KMS-11 (cell line): ENCODE results near the gene TRAK2.

Experiments used
- H2AFZ ChIP-seq: fragments of 200-600 bp; sonication (generic); 2 replicates; pipeline ENCODE4 v1.6.1; 2016; ENCODE audit warnings: antibody characterized with exemption, mixed run types, low read depth
- H3K27ac ChIP-seq: fragments of 200-600 bp; sonication (generic); 2 replicates; pipeline ENCODE4 v1.6.1; 2016; ENCODE audit warnings: mild to moderate bottlenecking, mixed run types
- H3K27me3 ChIP-seq: fragments of 200-600 bp; sonication (generic); 2 replicates; pipeline ENCODE4 v1.6.1; 2017; ENCODE audit warnings: mild to moderate bottlenecking, low read depth, mixed run types, moderate library complexity; ENCODE audit not compliant: insufficient read depth
- H3K36me3 ChIP-seq: fragments of 200-600 bp; sonication (generic); 2 replicates; pipeline ENCODE4 v1.6.1; 2017; ENCODE audit warnings: mild to moderate bottlenecking, mixed run types; ENCODE audit not compliant: insufficient read depth
- H3K4me1 ChIP-seq: fragments of 200-600 bp; sonication (generic); 2 replicates; pipeline ENCODE4 v1.6.1; 2016; ENCODE audit warnings: mild to moderate bottlenecking, low read depth, mixed run types; ENCODE audit not compliant: poor library complexity, severe bottlenecking
- H3K4me2 ChIP-seq: fragments of 200-600 bp; sonication (generic); 2 replicates; pipeline ENCODE4 v1.7.0; 2016; ENCODE audit warnings: mild to moderate bottlenecking, mixed run types
- H3K4me3 ChIP-seq: fragments of 200-600 bp; sonication (generic); IDR thresholded peaks from 2 replicates; pipeline ENCODE4 v1.6.1; 2017; ENCODE audit warnings: low read depth, low read length, mixed read lengths; ENCODE audit not compliant: insufficient read depth
- H3K79me2 ChIP-seq: fragments of 200-600 bp; sonication (generic); 2 replicates; pipeline ENCODE4 v1.6.1; 2016; ENCODE audit warnings: low read depth, mixed run types; ENCODE audit not compliant: insufficient read depth
- H3K9ac ChIP-seq: fragments of 200-600 bp; sonication (generic); 2 replicates; pipeline ENCODE4 v1.6.1; 2016; ENCODE audit warnings: mild to moderate bottlenecking, mixed run types
- H4K20me1 ChIP-seq: fragments of 200-600 bp; sonication (generic); 2 replicates; pipeline ENCODE4 v1.6.1; 2016; ENCODE audit warnings: mild to moderate bottlenecking, mixed run types; ENCODE audit not compliant: insufficient read depth
- TF ChIP-seq, protein P1 (sequence below): fragments of 200-600 bp; sonication (generic); conservative IDR thresholded peaks from 2 replicates; pipeline ENCODE4 v1.6.1; 2017; ENCODE audit warnings: low read depth, mild to moderate bottlenecking, antibody characterized with exemption, low read length, moderate library complexity, mixed read lengths

TRAK2 gene

DNA sequence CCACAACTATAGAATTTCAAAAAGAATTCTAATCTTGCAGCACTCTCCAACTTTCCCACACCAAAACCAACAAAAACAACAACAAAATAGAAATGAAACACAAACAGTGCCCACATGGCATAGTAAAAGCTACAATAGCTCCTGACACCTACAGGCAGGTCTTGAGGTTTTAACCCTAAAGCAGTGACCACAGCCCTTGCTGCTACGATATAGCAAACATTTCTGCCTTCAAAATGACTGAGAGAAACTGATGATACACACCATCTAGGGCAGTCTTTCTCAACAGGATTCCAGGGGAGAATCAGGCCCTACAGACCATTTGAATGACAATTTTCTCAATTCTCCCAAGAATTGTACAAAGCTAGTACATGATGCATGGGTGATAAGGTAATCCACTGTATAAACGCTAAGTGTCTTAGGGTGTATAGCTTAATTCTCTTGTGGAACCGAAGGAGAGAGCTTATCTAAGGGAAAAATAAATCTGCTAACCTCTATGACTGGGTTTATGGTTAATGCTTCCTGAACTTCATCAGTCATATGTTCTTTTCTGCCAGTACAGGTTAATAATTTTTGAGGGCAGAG is 46.5 kb downstream of the TRAK2 start:
- Histone ChIP-seq H3K4me1 (peaks cover 10% of the 10 kb centered on the region), H4K20me1 (no peaks in the 10 kb centered on the region), H3K4me2 (no peak overlapping the region), H3K27ac (no peak overlapping the region), H3K9ac (no peak overlapping the region), H3K4me3 (no peak overlapping the region), H2AFZ (no peak overlapping the region), H3K27me3 (no peaks in the 10 kb centered on the region), H3K36me3 (no peaks in the 10 kb centered on the region), H3K79me2 (no peaks in the 10 kb centered on the region)
- TF ChIP-seq, protein P1, sequence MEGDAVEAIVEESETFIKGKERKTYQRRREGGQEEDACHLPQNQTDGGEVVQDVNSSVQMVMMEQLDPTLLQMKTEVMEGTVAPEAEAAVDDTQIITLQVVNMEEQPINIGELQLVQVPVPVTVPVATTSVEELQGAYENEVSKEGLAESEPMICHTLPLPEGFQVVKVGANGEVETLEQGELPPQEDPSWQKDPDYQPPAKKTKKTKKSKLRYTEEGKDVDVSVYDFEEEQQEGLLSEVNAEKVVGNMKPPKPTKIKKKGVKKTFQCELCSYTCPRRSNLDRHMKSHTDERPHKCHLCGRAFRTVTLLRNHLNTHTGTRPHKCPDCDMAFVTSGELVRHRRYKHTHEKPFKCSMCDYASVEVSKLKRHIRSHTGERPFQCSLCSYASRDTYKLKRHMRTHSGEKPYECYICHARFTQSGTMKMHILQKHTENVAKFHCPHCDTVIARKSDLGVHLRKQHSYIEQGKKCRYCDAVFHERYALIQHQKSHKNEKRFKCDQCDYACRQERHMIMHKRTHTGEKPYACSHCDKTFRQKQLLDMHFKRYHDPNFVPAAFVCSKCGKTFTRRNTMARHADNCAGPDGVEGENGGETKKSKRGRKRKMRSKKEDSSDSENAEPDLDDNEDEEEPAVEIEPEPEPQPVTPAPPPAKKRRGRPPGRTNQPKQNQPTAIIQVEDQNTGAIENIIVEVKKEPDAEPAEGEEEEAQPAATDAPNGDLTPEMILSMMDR = no peak

DNA sequence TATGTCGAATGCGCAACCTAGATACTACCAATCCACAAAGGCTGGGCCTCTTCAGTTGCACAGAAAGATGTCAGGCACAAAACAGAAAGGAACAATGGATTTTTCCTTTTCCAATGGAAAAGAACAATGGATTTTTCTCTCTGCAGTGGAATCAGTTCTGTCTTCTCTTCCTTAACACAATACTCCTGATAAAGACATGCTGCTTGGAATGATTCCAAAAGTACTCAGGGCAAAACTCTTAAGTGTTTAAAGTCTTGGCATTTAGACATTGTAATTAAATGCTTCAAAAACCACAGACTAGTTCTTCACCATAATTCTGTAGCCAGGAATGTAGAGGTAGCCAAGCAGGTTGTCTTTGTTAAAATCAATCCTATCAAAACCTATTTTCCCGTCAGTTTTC is 47.4 kb downstream of the TRAK2 start:
- Histone ChIP-seq H2AFZ (no peak overlapping the region), H3K36me3 (no peaks in the 10 kb centered on the region), H3K4me1 (peaks cover 10% of the 10 kb centered on the region), H3K9ac (no peak overlapping the region), H3K79me2 (no peaks in the 10 kb centered on the region), H4K20me1 (no peaks in the 10 kb centered on the region), H3K27ac (no peak overlapping the region), H3K4me2 (no peak overlapping the region), H3K27me3 (no peaks in the 10 kb centered on the region), H3K4me3 (no peak overlapping the region)
- TF ChIP-seq, protein P1 = no peak

DNA sequence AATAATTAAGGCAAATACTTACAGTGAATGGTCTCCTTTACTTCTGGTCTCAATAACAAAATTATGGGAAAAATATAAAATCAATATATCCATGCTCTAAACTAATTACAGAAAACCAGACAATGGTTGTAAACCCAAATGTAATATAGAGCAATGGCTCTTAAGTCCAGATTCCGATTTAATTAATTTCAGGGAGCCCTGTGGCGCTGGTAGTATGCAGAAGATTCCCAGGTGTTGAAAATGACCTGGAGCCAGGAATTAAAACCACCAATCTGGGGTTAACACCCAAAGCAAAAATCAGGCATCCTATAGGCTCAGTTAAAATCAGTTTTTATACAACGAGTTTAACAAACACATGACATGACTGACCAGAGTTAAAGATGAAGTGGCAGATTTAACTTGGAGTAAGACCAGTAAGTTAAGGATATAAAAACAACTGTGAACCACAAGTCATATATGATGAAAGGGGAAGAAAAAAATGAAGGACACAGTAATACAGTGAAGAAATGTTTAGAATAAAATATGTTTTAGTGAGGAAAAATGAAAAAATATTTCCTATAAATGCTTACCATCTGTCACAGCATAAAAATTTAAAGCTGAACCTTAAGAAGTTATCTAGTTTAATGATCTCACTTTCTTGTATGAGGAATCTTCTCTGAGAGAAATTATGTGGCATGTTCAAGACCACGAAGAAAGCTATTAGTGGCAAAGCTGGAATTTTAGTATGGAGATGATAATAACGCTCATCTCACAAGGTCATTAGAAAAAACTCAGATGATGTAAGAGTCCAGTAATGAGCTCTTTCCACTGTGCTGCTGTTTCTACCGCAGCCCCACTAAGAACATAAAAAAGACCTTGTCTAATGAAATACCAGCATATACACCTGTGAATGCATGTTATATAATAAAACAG is 48.4 kb downstream of the TRAK2 start:
- Histone ChIP-seq H3K27me3 (no peaks in the 10 kb centered on the region), H3K36me3 (no peaks in the 10 kb centered on the region; the same call in 1 of the 2 replicates), H3K27ac (no peak overlapping the region), H3K79me2 (no peaks in the 10 kb centered on the region), H3K4me2 (no peak overlapping the region), H2AFZ (no peak overlapping the region), H3K4me3 (no peak overlapping the region), H4K20me1 (no peaks in the 10 kb centered on the region), H3K4me1 (peaks cover 10% of the 10 kb centered on the region), H3K9ac (no peak overlapping the region)
- TF ChIP-seq, protein P1 = no peak

DNA sequence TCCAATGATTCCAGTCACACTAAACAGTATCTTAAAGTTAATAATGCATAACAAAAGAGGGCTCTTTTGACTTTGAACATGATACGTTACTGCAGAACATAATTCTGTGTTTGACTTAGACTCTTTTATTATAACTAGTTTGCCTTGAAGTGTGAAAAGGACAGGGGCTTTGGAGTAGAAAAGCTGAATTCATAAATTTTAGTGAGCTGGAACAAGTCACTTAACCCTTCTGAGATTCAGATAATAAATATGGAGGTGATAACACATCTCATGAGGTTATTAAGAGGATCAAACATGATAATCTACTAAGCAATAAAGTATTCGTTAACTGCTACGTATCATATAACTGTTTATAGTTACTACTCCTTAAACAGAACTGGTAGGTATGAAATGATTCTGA is 49.4 kb downstream of the TRAK2 start:
- H4K20me1 ChIP-seq = no peaks in the 10 kb centered on the region
- H3K79me2 ChIP-seq = no peaks in the 10 kb centered on the region
- peaks cover 8% of the 10 kb centered on the region for H3K4me1 ChIP-seq
- H3K36me3 ChIP-seq = no peaks in the 10 kb centered on the region; the same call in 1 of the 2 replicates
- H3K27ac ChIP-seq = no peak overlapping the region
- no peak overlapping the region for H3K4me2 ChIP-seq
- no peak overlapping the region for H3K4me3 ChIP-seq
- TF ChIP-seq, protein P1 = no peak
- H2AFZ ChIP-seq = no peak overlapping the region
- no peak overlapping the region for H3K9ac ChIP-seq
- no peaks in the 10 kb centered on the region for H3K27me3 ChIP-seq
